GM21515 (cell line): Measurements from ENCODE around the gene CD83.
"Not testable (repeated sequence)": the region's sequence is repeated elsewhere in the genome, so short reads cannot be mapped to it uniquely, and the experiment has no call there.

ENCODE experiments used
- ATAC-seq: cut with Tn5 transposase; IDR thresholded peaks from one replicate; pipeline ENCODE4 v1.9.1; 2021; ENCODE audit not compliant: unreplicated experiment

The CD83 gene

GRCh38 chr6:14147891-14148290, 30.3 kb downstream of the CD83 start:
- no peak for ATAC-seq

GRCh38 chr6:14148471-14148870, 30.9 kb downstream of the CD83 start:
- no peak for ATAC-seq

GRCh38 chr6:14149053-14149738, 31.6 kb downstream of the CD83 start:
- no peak for ATAC-seq

GRCh38 chr6:14149739-14150130, 32.2 kb downstream of the CD83 start:
- no peak for ATAC-seq

- ATAC-seq: not testable (repeated sequence)
Observed at GRCh38 chr6:14151300-14151699, 33.7 kb downstream of the CD83 start.

- ATAC-seq: no peak
Observed at GRCh38 chr6:14151773-14152172, 34.2 kb downstream of the CD83 start.

- no peak for ATAC-seq
Observed at GRCh38 chr6:14153228-14153627, 35.7 kb downstream of the CD83 start.

GRCh38 chr6:14159090-14159489, 41.5 kb downstream of the CD83 start:
- no peak for ATAC-seq

GRCh38 chr6:14162826-14163225, 45.3 kb downstream of the CD83 start:
- no peak for ATAC-seq

- ATAC-seq: no peak
Observed at GRCh38 chr6:14165091-14165490, 47.5 kb downstream of the CD83 start.

- ATAC-seq: no peak
Observed at GRCh38 chr6:14166839-14167238, 49.3 kb downstream of the CD83 start.

- no peak for ATAC-seq
Observed at GRCh38 chr6:14170128-14170527, 52.6 kb downstream of the CD83 start.

GRCh38 chr6:14172562-14172961, 55.0 kb downstream of the CD83 start:
- no peak for ATAC-seq

- no peak for ATAC-seq
Observed at GRCh38 chr6:14174226-14174625, 56.7 kb downstream of the CD83 start.

GRCh38 chr6:14174996-14175395, 57.4 kb downstream of the CD83 start:
- ATAC-seq: no peak

- no peak for ATAC-seq
Observed at GRCh38 chr6:14176429-14176828, 58.9 kb downstream of the CD83 start.

- ATAC-seq: no peak
Observed at GRCh38 chr6:14177413-14178082, 60.0 kb downstream of the CD83 start.

- no peak for ATAC-seq
Observed at GRCh38 chr6:14178083-14178445, 60.5 kb downstream of the CD83 start.

GRCh38 chr6:14180609-14181008, 63.0 kb downstream of the CD83 start:
- ATAC-seq: no peak

- no peak for ATAC-seq
Observed at GRCh38 chr6:14182916-14183315, 65.3 kb downstream of the CD83 start.
